PFSK-1 (cell line): ENCODE measurements around the gene ERVK3-1.

Source experiments
- FOXP2 ChIP-seq: optimal IDR thresholded peaks from 2 replicates; pipeline ENCODE3; 2011; ENCODE audit warnings: borderline replicate concordance, control low read depth, inconsistent platforms; ENCODE audit not compliant: insufficient read depth; ENCODE audit errors: extremely low read length, extremely low read depth
- POLR2AphosphoS5 ChIP-seq: IDR thresholded peaks from 2 replicates; pipeline ENCODE4 v1.6.1; 2012; ENCODE audit warnings: low read depth, mild to moderate bottlenecking, control low read depth, low read length, moderate library complexity
- SIN3A ChIP-seq: IDR thresholded peaks from 2 replicates; pipeline ENCODE4 v1.6.1; 2012; ENCODE audit warnings: mild to moderate bottlenecking, low read length, moderate library complexity, borderline replicate concordance; ENCODE audit not compliant: insufficient read depth
- TAF1 ChIP-seq: IDR thresholded peaks from 2 replicates; pipeline ENCODE4 v1.6.1; 2012; ENCODE audit warnings: low read length, control low read depth, borderline replicate concordance; ENCODE audit not compliant: insufficient read depth
- TF ChIP-seq, protein P1 (sequence below), 2 experiments: IDR thresholded peaks; 2 replicates each; pipeline versions ENCODE4 v1.6.1 to v1.8.0; 2011 to 2012; ENCODE audit warnings: low read depth in 2 of 2, low read length in 2 of 2, control low read depth in 1 of 2, inconsistent platforms in 1 of 2, mild to moderate bottlenecking in 1 of 2, moderate library complexity in 1 of 2; ENCODE audit not compliant: insufficient read depth in 1 of 2

DNA sequence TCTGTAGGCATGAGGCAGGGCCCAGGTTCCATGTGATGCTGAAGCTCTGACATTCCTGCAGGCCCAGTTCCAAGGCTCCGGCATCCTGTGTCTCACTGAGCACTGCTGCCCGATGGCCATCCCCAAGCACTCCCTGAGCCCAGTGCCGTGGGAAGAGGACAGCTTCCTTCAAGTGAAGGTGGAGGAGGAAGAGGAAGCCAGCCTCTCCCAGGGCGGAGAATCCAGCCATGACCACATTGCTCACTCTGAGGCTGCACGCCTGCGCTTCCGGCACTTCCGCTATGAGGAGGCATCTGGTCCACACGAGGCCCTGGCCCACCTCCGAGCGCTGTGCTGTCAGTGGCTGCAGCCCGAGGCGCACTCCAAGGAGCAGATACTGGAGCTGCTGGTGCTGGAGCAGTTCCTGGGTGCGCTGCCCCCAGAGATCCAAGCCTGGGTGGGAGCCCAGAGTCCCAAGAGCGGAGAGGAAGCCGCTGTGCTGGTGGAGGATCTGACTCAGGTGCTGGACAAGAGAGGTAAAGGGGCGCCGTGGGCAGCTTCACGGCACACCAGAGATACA is 29.6 kb downstream of the ERVK3-1 start:
- TF ChIP-seq POLR2AphosphoS5 (no peak), TAF1 (no peak), SIN3A (no peak), FOXP2 (no peak)
- TF ChIP-seq, protein P1, sequence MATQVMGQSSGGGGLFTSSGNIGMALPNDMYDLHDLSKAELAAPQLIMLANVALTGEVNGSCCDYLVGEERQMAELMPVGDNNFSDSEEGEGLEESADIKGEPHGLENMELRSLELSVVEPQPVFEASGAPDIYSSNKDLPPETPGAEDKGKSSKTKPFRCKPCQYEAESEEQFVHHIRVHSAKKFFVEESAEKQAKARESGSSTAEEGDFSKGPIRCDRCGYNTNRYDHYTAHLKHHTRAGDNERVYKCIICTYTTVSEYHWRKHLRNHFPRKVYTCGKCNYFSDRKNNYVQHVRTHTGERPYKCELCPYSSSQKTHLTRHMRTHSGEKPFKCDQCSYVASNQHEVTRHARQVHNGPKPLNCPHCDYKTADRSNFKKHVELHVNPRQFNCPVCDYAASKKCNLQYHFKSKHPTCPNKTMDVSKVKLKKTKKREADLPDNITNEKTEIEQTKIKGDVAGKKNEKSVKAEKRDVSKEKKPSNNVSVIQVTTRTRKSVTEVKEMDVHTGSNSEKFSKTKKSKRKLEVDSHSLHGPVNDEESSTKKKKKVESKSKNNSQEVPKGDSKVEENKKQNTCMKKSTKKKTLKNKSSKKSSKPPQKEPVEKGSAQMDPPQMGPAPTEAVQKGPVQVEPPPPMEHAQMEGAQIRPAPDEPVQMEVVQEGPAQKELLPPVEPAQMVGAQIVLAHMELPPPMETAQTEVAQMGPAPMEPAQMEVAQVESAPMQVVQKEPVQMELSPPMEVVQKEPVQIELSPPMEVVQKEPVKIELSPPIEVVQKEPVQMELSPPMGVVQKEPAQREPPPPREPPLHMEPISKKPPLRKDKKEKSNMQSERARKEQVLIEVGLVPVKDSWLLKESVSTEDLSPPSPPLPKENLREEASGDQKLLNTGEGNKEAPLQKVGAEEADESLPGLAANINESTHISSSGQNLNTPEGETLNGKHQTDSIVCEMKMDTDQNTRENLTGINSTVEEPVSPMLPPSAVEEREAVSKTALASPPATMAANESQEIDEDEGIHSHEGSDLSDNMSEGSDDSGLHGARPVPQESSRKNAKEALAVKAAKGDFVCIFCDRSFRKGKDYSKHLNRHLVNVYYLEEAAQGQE (IDR thresholded peaks at IDR 0.05; ENCODE audit: insufficient read depth in 1 of 2, low read depth in 2 of 2, low read length in 2 of 2) = no peak
